Osteoblast (primary cell): ENCODE measurements around the gene PRKAR1A. TPM values are rescaled to one million over a fixed set of nuclear protein-coding genes. Genes with fewer than 3 reads are reported as not detected.
"Not testable (repeated sequence)": the region's sequence is repeated elsewhere in the genome, so short reads cannot be mapped to it uniquely, and the experiment has no call there.

Experiments used
- DNase-seq: peaks from one replicate; pipeline ENCODE4 v3.0.0; 2011; ENCODE audit warnings: low spot score, mixed read lengths; ENCODE audit not compliant: insufficient read length; ENCODE audit errors: missing footprints
- H2AFZ ChIP-seq: 2 replicates; pipeline ENCODE4 v1.6.0; 2011; ENCODE audit warnings: mild to moderate bottlenecking, low read length
- H3K27ac ChIP-seq: 2 replicates; pipeline ENCODE4 v1.5.1; 2011; ENCODE audit warnings: mild to moderate bottlenecking, low read depth, low read length, moderate library complexity
- H3K27me3 ChIP-seq: 2 replicates; pipeline ENCODE4 v1.6.0; 2012; ENCODE audit warnings: mild to moderate bottlenecking, control low read depth, inconsistent platforms, low read length, moderate library complexity; ENCODE audit not compliant: insufficient read depth
- H3K36me3 ChIP-seq: 2 replicates; pipeline ENCODE4 v1.5.1; 2011; ENCODE audit warnings: mild to moderate bottlenecking, low read length, control low read depth, moderate library complexity; ENCODE audit not compliant: insufficient read depth
- H3K4me1 ChIP-seq: 2 replicates; pipeline ENCODE4 v1.5.1; 2011; ENCODE audit warnings: mild to moderate bottlenecking, low read length, control low read depth, moderate library complexity; ENCODE audit not compliant: insufficient read depth
- H3K4me2 ChIP-seq: 2 replicates; pipeline ENCODE4 v1.6.0; 2011; ENCODE audit warnings: mild to moderate bottlenecking, low read length; ENCODE audit not compliant: insufficient read depth
- H3K4me3 ChIP-seq: fragments of 200-600 bp; sonication (generic); 3 replicates; pipeline ENCODE4 v1.5.1; 2012; ENCODE audit warnings: mild to moderate bottlenecking, low read length, inconsistent platforms; ENCODE audit not compliant: insufficient read depth
- H3K79me2 ChIP-seq: 2 replicates; pipeline ENCODE4 v1.6.0; 2012; ENCODE audit warnings: mild to moderate bottlenecking, low read length, control low read depth, inconsistent platforms; ENCODE audit not compliant: insufficient read depth
- H3K9me3 ChIP-seq: 2 replicates; pipeline ENCODE4 v1.5.1; 2011; ENCODE audit warnings: low read depth, low read length, control low read depth
- H4K20me1 ChIP-seq: 2 replicates; pipeline ENCODE4 v1.6.0; 2012; ENCODE audit warnings: mild to moderate bottlenecking, low read length, control low read depth; ENCODE audit not compliant: insufficient read depth
- total RNA-seq: library from RNA; depleted of rRNA; stranded (reverse); fragments of >200 nt; gene quantifications from 2 replicates; pipeline ENCODE4 v1.2.3, GENCODE V29; 2012
- TF ChIP-seq, protein P1 (sequence below): IDR thresholded peaks from 2 replicates; pipeline ENCODE4 v1.5.1; 2011; ENCODE audit warnings: mild to moderate bottlenecking, low read depth, low read length, moderate library complexity; ENCODE audit errors: extremely low read depth

The PRKAR1A gene
- total RNA-seq, 1 donor: 259 TPM

DNA sequence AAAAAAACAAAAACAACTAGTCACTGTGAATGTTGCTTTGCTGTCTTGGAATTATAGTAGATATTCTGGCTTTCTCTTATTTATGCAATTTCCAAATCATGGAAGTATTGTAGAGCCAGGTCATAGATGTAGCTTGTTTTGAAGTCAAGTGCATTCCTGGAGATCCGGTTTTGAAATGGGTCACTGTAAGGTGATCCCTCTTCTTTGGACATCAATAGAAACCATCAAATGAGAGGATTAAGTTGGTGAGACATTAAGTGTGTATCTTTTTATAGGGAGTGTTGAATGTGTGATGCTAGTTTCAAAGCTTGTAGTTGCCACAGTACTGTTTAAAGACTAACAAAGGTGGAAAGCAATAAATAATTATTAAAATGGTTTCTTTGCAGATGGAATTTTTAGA is 4.5 kb downstream of the PRKAR1A start:
- Histone ChIP-seq H3K27me3 (no peaks in the 10 kb centered on the region), H3K79me2 (peaks cover 97% of the 10 kb centered on the region), H4K20me1 (peaks cover 55% of the 10 kb centered on the region), H3K36me3 (peaks cover 47% of the 10 kb centered on the region), H3K4me3 (no peak overlapping the region), H2AFZ (no peak overlapping the region), H3K4me1 (peaks cover 31% of the 10 kb centered on the region), H3K4me2 (no peak overlapping the region), H3K27ac (peak overlapping the region; percentile 37), H3K9me3 (no peaks in the 10 kb centered on the region)
- TF ChIP-seq, protein P1, sequence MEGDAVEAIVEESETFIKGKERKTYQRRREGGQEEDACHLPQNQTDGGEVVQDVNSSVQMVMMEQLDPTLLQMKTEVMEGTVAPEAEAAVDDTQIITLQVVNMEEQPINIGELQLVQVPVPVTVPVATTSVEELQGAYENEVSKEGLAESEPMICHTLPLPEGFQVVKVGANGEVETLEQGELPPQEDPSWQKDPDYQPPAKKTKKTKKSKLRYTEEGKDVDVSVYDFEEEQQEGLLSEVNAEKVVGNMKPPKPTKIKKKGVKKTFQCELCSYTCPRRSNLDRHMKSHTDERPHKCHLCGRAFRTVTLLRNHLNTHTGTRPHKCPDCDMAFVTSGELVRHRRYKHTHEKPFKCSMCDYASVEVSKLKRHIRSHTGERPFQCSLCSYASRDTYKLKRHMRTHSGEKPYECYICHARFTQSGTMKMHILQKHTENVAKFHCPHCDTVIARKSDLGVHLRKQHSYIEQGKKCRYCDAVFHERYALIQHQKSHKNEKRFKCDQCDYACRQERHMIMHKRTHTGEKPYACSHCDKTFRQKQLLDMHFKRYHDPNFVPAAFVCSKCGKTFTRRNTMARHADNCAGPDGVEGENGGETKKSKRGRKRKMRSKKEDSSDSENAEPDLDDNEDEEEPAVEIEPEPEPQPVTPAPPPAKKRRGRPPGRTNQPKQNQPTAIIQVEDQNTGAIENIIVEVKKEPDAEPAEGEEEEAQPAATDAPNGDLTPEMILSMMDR: no peak
- DNase-seq: no peak

DNA sequence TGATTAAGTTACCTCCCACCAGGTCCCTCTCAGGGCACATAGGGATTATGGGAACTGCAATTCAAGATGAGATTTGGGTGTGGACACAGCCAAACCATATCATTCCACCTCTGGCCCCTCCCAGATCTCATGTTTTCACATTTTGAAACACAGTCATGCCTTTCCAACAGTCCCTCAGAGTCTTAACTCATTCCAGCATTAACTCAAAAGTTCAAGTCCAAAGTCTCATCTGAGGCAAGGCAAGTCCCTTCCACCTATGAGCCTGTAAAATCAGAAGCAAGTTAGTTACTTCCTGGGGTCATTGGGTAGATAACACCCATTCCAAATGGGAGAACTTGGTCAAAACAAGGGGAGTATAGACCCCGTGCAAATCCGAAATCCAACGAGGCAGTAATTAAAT is 5.4 kb downstream of the PRKAR1A start:
- not testable (repeated sequence) for H3K4me3 ChIP-seq

DNA sequence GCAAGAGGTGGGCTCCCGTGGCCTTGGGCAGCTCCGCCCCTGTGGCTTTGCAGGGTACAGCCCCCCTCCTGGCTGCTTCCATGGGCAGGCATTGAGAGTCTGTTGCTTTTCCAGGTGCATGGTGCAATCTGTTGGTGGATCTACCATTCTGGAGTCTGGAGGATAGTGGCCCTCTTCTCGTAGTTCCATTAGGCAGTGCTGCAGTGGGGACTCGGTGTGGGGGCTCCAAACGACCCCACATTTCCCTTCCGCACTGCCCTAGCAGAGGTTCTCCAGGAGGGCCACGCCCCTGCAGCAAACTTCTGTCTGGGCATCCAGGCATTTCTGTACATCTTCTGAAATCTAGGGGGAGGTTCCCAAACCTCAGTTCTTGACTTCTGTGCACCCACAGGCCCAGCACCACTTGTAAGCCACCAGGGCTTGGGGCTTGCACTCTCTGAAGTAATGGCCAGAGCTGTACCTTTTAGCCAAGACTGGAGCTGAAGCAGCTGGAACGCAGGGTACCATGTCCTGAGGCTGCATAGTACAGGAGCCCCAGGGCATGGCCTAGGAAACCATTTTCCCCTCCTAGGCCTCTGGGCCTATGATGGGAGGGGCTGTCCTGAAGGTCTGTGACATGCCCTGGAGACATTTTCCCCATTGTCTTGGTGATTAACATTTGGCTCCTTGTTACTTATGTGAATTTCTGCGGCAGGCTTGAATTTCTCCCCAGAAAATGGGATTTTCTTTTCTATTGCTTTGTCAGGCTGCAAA is 6.0 kb downstream of the PRKAR1A start:
- peaks cover 57% of the 10 kb centered on the region for H4K20me1 ChIP-seq
- H2AFZ ChIP-seq: no peak overlapping the region
- H3K27me3 ChIP-seq: no peaks in the 10 kb centered on the region
- no peak for DNase-seq
- no peak overlapping the region for H3K27ac ChIP-seq
- H3K9me3 ChIP-seq: no peaks in the 10 kb centered on the region
- H3K4me2 ChIP-seq: no peak overlapping the region
- no peak overlapping the region for H3K4me3 ChIP-seq
- peaks cover 57% of the 10 kb centered on the region for H3K36me3 ChIP-seq
- peaks cover 97% of the 10 kb centered on the region for H3K79me2 ChIP-seq
- H3K4me1 ChIP-seq: peaks cover 31% of the 10 kb centered on the region
- TF ChIP-seq, protein P1: no peak

More for the DNA sequence above, 5.4 kb downstream of the PRKAR1A start:
- not testable (repeated sequence) for DNase-seq, H3K4me2 ChIP-seq, H3K27me3 ChIP-seq, H3K9me3 ChIP-seq, H2AFZ ChIP-seq, H3K27ac ChIP-seq
- peaks cover 31% of the 10 kb centered on the region for H3K4me1 ChIP-seq
- peaks cover 98% of the 10 kb centered on the region for H3K79me2 ChIP-seq
- H4K20me1 ChIP-seq: peaks cover 61% of the 10 kb centered on the region
- H3K36me3 ChIP-seq: peaks cover 50% of the 10 kb centered on the region

DNA sequence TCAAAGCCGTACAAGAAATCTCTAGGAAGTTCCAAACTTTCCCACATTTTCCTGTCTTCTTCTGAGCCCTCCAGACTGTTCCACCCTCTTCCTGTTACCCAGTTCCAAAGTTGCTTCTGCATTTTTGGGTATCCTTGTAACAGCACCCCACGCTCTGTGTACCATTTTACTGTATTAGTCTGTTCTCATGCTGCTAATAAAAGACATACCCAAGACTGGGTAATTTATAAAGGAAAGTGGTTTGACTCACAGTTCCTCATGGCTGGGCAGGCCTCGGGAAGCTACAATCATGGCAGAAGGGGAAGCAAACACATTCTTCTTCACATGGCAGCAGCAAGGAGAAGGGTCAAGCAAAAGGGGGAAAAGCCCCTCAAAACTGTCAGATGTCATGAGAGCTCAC is 6.8 kb downstream of the PRKAR1A start:
- not testable (repeated sequence) for H3K4me3 ChIP-seq, H3K27me3 ChIP-seq, H2AFZ ChIP-seq, DNase-seq, H3K4me2 ChIP-seq, H3K9me3 ChIP-seq
- H3K36me3 ChIP-seq: peaks cover 65% of the 10 kb centered on the region
- H4K20me1 ChIP-seq: peaks cover 52% of the 10 kb centered on the region
- peak overlapping the region; percentile 34 for H3K27ac ChIP-seq
- H3K79me2 ChIP-seq: peaks cover 96% of the 10 kb centered on the region
- H3K4me1 ChIP-seq: peaks cover 31% of the 10 kb centered on the region

DNA sequence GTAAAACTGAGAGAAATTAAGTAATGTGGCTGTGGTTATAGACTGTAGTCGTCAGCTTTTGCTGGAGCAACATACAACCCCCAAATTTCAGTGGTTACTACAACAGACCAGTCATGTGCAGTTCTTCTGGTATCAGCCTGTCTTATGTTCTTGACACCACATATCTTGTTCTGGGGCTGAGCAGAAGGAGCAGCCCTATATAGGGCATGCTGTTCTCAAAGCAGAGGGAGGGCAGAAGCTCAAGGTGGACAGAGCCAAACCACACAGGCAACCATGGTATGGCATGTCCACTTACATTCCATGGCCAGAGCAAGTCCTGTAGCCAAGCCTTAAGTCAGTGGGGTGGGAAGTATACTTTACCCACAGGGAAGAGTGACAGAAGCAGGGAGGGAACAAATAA is 7.7 kb downstream of the PRKAR1A start:
- TF ChIP-seq, protein P1: no peak
- H3K4me1 ChIP-seq: peaks cover 23% of the 10 kb centered on the region
- no peak overlapping the region for H3K4me3 ChIP-seq
- peaks cover 73% of the 10 kb centered on the region for H3K36me3 ChIP-seq
- H3K4me2 ChIP-seq: no peak overlapping the region
- peaks cover 89% of the 10 kb centered on the region for H3K79me2 ChIP-seq
- no peak overlapping the region for H2AFZ ChIP-seq
- H4K20me1 ChIP-seq: peaks cover 45% of the 10 kb centered on the region
- no peaks in the 10 kb centered on the region for H3K27me3 ChIP-seq
- H3K9me3 ChIP-seq: no peaks in the 10 kb centered on the region
- H3K27ac ChIP-seq: peak overlapping the region; percentile 34
- DNase-seq: no peak
